ENCODE measurements around the gene LRRC25.
A peak's percentile ranks its signal among the peaks of the same experiment; 100 is the strongest.

The LRRC25 gene

GRCh38 chr19:18396471-18397241 is 766 bp downstream of the LRRC25 start:
- TF ChIP-seq CTCF (IDR thresholded peaks at IDR 0.05; ENCODE audit: low read depth, low read length): no peak
- DNase-seq (ENCODE audit: low read depth in 2 of 2): no peak
- no peak overlapping the region for H3K4me3 ChIP-seq (replicated peaks in 1 of 2; ENCODE audit: low read depth in 2 of 2, low read length in 2 of 2)

- no peak overlapping the region for H3K4me3 ChIP-seq (replicated peaks in 1 of 2; ENCODE audit: low read depth in 2 of 2, low read length in 2 of 2)
- no peak for TF ChIP-seq CTCF (IDR thresholded peaks at IDR 0.05; ENCODE audit: low read depth, low read length)
- DNase-seq (ENCODE audit: low read depth in 2 of 2): no peak
Measured at GRCh38 chr19:18393836-18394235, 3.6 kb downstream of the LRRC25 start.

GRCh38 chr19:18392926-18393325 is 4.5 kb downstream of the LRRC25 start:
- DNase-seq (ENCODE audit: low read depth in 2 of 2): no peak
- no peak overlapping the region for H3K4me3 ChIP-seq (replicated peaks in 1 of 2; ENCODE audit: low read depth in 2 of 2, low read length in 2 of 2)
- no peak for TF ChIP-seq CTCF (IDR thresholded peaks at IDR 0.05; ENCODE audit: low read depth, low read length)

GRCh38 chr19:18392417-18392816 is 5.0 kb downstream of the LRRC25 start:
- no peak for TF ChIP-seq CTCF (IDR thresholded peaks at IDR 0.05; ENCODE audit: low read depth, low read length)
- DNase-seq (ENCODE audit: low read depth in 2 of 2): peak in 1 of 2 donors; percentile 79

GRCh38 chr19:18391509-18392075 is 5.8 kb downstream of the LRRC25 start:
- TF ChIP-seq CTCF (IDR thresholded peaks at IDR 0.05; ENCODE audit: low read depth, low read length): no peak
- no peak for DNase-seq (ENCODE audit: low read depth in 2 of 2)
- H3K4me3 ChIP-seq (replicated peaks in 1 of 2; ENCODE audit: low read depth in 2 of 2, low read length in 2 of 2): no peak overlapping the region

More at GRCh38 chr19:18392417-18392816, 5.0 kb downstream of the LRRC25 start:
- no peak overlapping the region for H3K4me3 ChIP-seq (replicated peaks in 1 of 2; ENCODE audit: low read depth in 2 of 2, low read length in 2 of 2)

GRCh38 chr19:18390065-18390907 is 7.1 kb downstream of the LRRC25 start:
- TF ChIP-seq CTCF (IDR thresholded peaks at IDR 0.05; ENCODE audit: low read depth, low read length): no peak
- DNase-seq (ENCODE audit: low read depth in 2 of 2): peak; percentile 39 to 42

More at GRCh38 chr19:18390065-18390907, 7.1 kb downstream of the LRRC25 start:
- H3K4me3 ChIP-seq (replicated peaks in 1 of 2; ENCODE audit: low read depth in 2 of 2, low read length in 2 of 2): no peak overlapping the region

All from cardiac fibroblast (primary cell).